Measurements from ENCODE around the gene ARHGEF11. TPM values are rescaled to one million over a fixed set of nuclear protein-coding genes. Genes with fewer than 3 reads are reported as not detected.
A peak's percentile ranks its signal among the peaks of the same experiment; 100 is the strongest.

The ARHGEF11 gene
- total RNA-seq, 8 experiments from 2014 or later, result 19.5 to 41.2 (median 29.8) TPM

GRCh38 chr1:156958247-156958714, 87.3 kb downstream of the ARHGEF11 start:
- 0 to 100% (median 100%) methylated on average over 1 to 2 of the region's 2 CpGs; no CpG with 5 or more reads in 1 of the 10 experiments for WGBS, 10 experiments
- Histone ChIP-seq H3K4me1 (replicated peaks in 1 of 2) (no peaks in the 10 kb centered on the region), H3K4me3 (no peak overlapping the region), H3K27ac (no peak overlapping the region)
- in situ Hi-C loops (cut with MboI; ENCODE audit: low pct_unique_long_range_greater_than_20kb in 2 of 9, low sequenced_read_pairs in 9 of 9, unreplicated experiment in 9 of 9), result loop anchor here in 1 of 9 experiments (25.0 kb wide), 1 partner anchor 104 kb away; no protein-coding TSS in a partner anchor
- no peak for ATAC-seq (replicated peaks in 6 of 8)

- ATAC-seq (replicated peaks in 6 of 8), result no peak
- 50 to 100% (median 98%) methylated on average over 1 to 3 of the region's 3 CpGs for WGBS, 10 experiments
- in situ Hi-C loops (cut with MboI; ENCODE audit: low pct_unique_long_range_greater_than_20kb in 2 of 9, low sequenced_read_pairs in 9 of 9, unreplicated experiment in 9 of 9), result loop anchor here in 1 of 9 experiments (25.0 kb wide), 1 partner anchor 105 kb away; no protein-coding TSS in a partner anchor
- Histone ChIP-seq H3K4me3 (no peak overlapping the region), H3K4me1 (replicated peaks in 1 of 2) (no peaks in the 10 kb centered on the region), H3K27ac (no peak overlapping the region)
Observed at GRCh38 chr1:156957634-156958033, 87.9 kb downstream of the ARHGEF11 start.

- in situ Hi-C loops (cut with MboI; ENCODE audit: low pct_unique_long_range_greater_than_20kb in 2 of 9, low sequenced_read_pairs in 9 of 9, unreplicated experiment in 9 of 9), result loop anchor here in 1 of 9 experiments (25.0 kb wide), 1 partner anchor 106 kb away; no protein-coding TSS in a partner anchor
- no peak for ATAC-seq (replicated peaks in 6 of 8)
- no peak overlapping the region for H3K27ac ChIP-seq
Observed at GRCh38 chr1:156956333-156956732, 89.2 kb downstream of the ARHGEF11 start.

GRCh38 chr1:156953571-156953970, 92.0 kb downstream of the ARHGEF11 start:
- H3K4me1 ChIP-seq (replicated peaks in 1 of 2), result no peaks in the 10 kb centered on the region
- no peak for ATAC-seq (replicated peaks in 6 of 8)
- WGBS, 10 experiments, result 67 to 100% (median 89%) methylated on average over 1 to 2 of the region's 2 CpGs
- H3K4me3 ChIP-seq, result no peak overlapping the region
- in situ Hi-C loops (cut with MboI; ENCODE audit: low pct_unique_long_range_greater_than_20kb in 2 of 9, low sequenced_read_pairs in 9 of 9, unreplicated experiment in 9 of 9), result loop anchor here in 1 of 9 experiments (25.0 kb wide), 1 partner anchor 109 kb away; no protein-coding TSS in a partner anchor
- H3K27ac ChIP-seq, result no peak overlapping the region

More at GRCh38 chr1:156956333-156956732, 89.2 kb downstream of the ARHGEF11 start:
- WGBS, 10 experiments, result 93 to 100% (median 100%) methylated on average over 1 to 9 of the region's 10 CpGs; no CpG with 5 or more reads in 1 of the 10 experiments
- H3K4me3 ChIP-seq, result no peak overlapping the region
- no peaks in the 10 kb centered on the region for H3K4me1 ChIP-seq (replicated peaks in 1 of 2)

- no peak for ATAC-seq (replicated peaks in 6 of 8)
- H3K27ac ChIP-seq, result no peak overlapping the region
- H3K4me3 ChIP-seq, result no peak overlapping the region
- in situ Hi-C loops (cut with MboI; ENCODE audit: low pct_unique_long_range_greater_than_20kb in 2 of 9, low sequenced_read_pairs in 9 of 9, unreplicated experiment in 9 of 9), result loop anchor here in 1 of 9 experiments (25.0 kb wide), 1 partner anchor 111 kb away; no protein-coding TSS in a partner anchor
- WGBS, 10 experiments, result 91 to 100% (median 96%) methylated on average over 1 to 5 of the region's 5 CpGs; no CpG with 5 or more reads in 5 of the 10 experiments
- no peaks in the 10 kb centered on the region for H3K4me1 ChIP-seq (replicated peaks in 1 of 2)
Observed at GRCh38 chr1:156951371-156951770, 94.2 kb downstream of the ARHGEF11 start.

GRCh38 chr1:156949127-156949526, 96.4 kb downstream of the ARHGEF11 start:
- Histone ChIP-seq H3K4me3 (no peak overlapping the region), H3K27ac (no peak overlapping the region)
- ATAC-seq (replicated peaks in 6 of 8), result no peak

GRCh38 chr1:156948708-156949107, 96.8 kb downstream of the ARHGEF11 start:
- in situ Hi-C loops (cut with MboI; ENCODE audit: low pct_unique_long_range_greater_than_20kb in 2 of 9, low sequenced_read_pairs in 9 of 9, unreplicated experiment in 9 of 9), result no loop called here
- Histone ChIP-seq H3K4me1 (replicated peaks in 1 of 2) (no peaks in the 10 kb centered on the region), H3K4me3 (no peak overlapping the region), H3K27ac (no peak overlapping the region)
- peak in 1 of 8 experiments; percentile 23 for ATAC-seq (replicated peaks in 6 of 8)
- WGBS, 10 experiments, result 67 to 93% (median 76%) methylated on average over 1 to 4 of the region's 4 CpGs; no CpG with 5 or more reads in 5 of the 10 experiments

More at GRCh38 chr1:156949127-156949526, 96.4 kb downstream of the ARHGEF11 start:
- WGBS, 10 experiments, result 80 to 94% (median 87%) methylated on average over 1 to 5 of the region's 5 CpGs; no CpG with 5 or more reads in 2 of the 10 experiments
- in situ Hi-C loops (cut with MboI; ENCODE audit: low pct_unique_long_range_greater_than_20kb in 2 of 9, low sequenced_read_pairs in 9 of 9, unreplicated experiment in 9 of 9), result no loop called here
- no peaks in the 10 kb centered on the region for H3K4me1 ChIP-seq (replicated peaks in 1 of 2)

GRCh38 chr1:156947818-156948525, 97.6 kb downstream of the ARHGEF11 start:
- no peaks in the 10 kb centered on the region for H3K4me1 ChIP-seq (replicated peaks in 1 of 2)
- in situ Hi-C loops (cut with MboI; ENCODE audit: low pct_unique_long_range_greater_than_20kb in 2 of 9, low sequenced_read_pairs in 9 of 9, unreplicated experiment in 9 of 9), result no loop called here
- H3K4me3 ChIP-seq, result no peak overlapping the region
- no peak for ATAC-seq (replicated peaks in 6 of 8)
- WGBS, 10 experiments, result 87 to 100% (median 98%) methylated on average over 3 to 13 of the region's 17 CpGs; no CpG with 5 or more reads in 4 of the 10 experiments
- H3K27ac ChIP-seq, result no peak overlapping the region

GRCh38 chr1:156947127-156947526, 98.4 kb downstream of the ARHGEF11 start:
- H3K27ac ChIP-seq, result no peak overlapping the region
- in situ Hi-C loops (cut with MboI; ENCODE audit: low pct_unique_long_range_greater_than_20kb in 2 of 9, low sequenced_read_pairs in 9 of 9, unreplicated experiment in 9 of 9), result no loop called here
- WGBS, 10 experiments, result 80 to 100% (median 97%) methylated on average over 1 to 8 of the region's 9 CpGs; no CpG with 5 or more reads in 2 of the 10 experiments
- no peak overlapping the region for H3K4me3 ChIP-seq
- no peak for ATAC-seq (replicated peaks in 6 of 8)
- no peaks in the 10 kb centered on the region for H3K4me1 ChIP-seq (replicated peaks in 1 of 2)

- in situ Hi-C loops (cut with MboI; ENCODE audit: low pct_unique_long_range_greater_than_20kb in 2 of 9, low sequenced_read_pairs in 9 of 9, unreplicated experiment in 9 of 9), result no loop called here
- no peak overlapping the region for H3K27ac ChIP-seq
- H3K4me3 ChIP-seq, result no peak overlapping the region
- ATAC-seq (replicated peaks in 6 of 8), result peak in 3 of 8 experiments; percentile 18 to 98 (median 93)
- 67 to 96% (median 89%) methylated on average over 3 to 10 of the region's 11 CpGs; no CpG with 5 or more reads in 2 of the 10 experiments for WGBS, 10 experiments
- H3K4me1 ChIP-seq (replicated peaks in 1 of 2), result no peaks in the 10 kb centered on the region
Observed at GRCh38 chr1:156945881-156946661, 99.5 kb downstream of the ARHGEF11 start.

GRCh38 chr1:156944848-156945247, 100.7 kb downstream of the ARHGEF11 start:
- WGBS, 10 experiments, result 95 to 100% (median 98%) methylated on average over 3 to 8 of the region's 8 CpGs; no CpG with 5 or more reads in 7 of the 10 experiments
- in situ Hi-C loops (cut with MboI; ENCODE audit: low pct_unique_long_range_greater_than_20kb in 2 of 9, low sequenced_read_pairs in 9 of 9, unreplicated experiment in 9 of 9), result no loop called here
- ATAC-seq (replicated peaks in 6 of 8), result no peak

GRCh38 chr1:156944268-156944667, 101.3 kb downstream of the ARHGEF11 start:
- Histone ChIP-seq H3K27ac (no peak overlapping the region), H3K4me1 (replicated peaks in 1 of 2) (no peaks in the 10 kb centered on the region), H3K4me3 (no peak overlapping the region)
- WGBS, 10 experiments, result 90 to 100% (median 100%) methylated on average over 1 of the region's 1 CpG; no CpG with 5 or more reads in 3 of the 10 experiments
- ATAC-seq (replicated peaks in 6 of 8), result no peak
- in situ Hi-C loops (cut with MboI; ENCODE audit: low pct_unique_long_range_greater_than_20kb in 2 of 9, low sequenced_read_pairs in 9 of 9, unreplicated experiment in 9 of 9), result no loop called here

More at GRCh38 chr1:156944848-156945247, 100.7 kb downstream of the ARHGEF11 start:
- Histone ChIP-seq H3K27ac (no peak overlapping the region), H3K4me3 (no peak overlapping the region), H3K4me1 (replicated peaks in 1 of 2) (no peaks in the 10 kb centered on the region)

Measured in motor neuron (in vitro differentiated cells).